ENCODE measurements around the gene BAZ2B. TPM values are rescaled to one million over a fixed set of nuclear protein-coding genes. Genes with fewer than 3 reads are reported as not detected.

Gene BAZ2B
- total RNA-seq, 1 experiment from 2014 or later, result 54.9 TPM

GRCh38 chr2:159585622-159586021 is 30.7 kb downstream of the BAZ2B start:
- no peak overlapping the region for H3K27ac Mint-ChIP-seq
- no peak overlapping the region for H4K5ac ChIP-seq (ENCODE audit: insufficient read length, low read depth, low read length)

More at GRCh38 chr2:159585622-159586021, 30.7 kb downstream of the BAZ2B start:
- H3K4ac ChIP-seq (ENCODE audit: low read depth, low read length), result no peak overlapping the region
- H2BK120ac ChIP-seq (ENCODE audit: low read depth, low read length, poor library complexity, severe bottlenecking), result no peak overlapping the region
- TF ChIP-seq CTCF (conservative IDR thresholded peaks at IDR 0.05), result no peak
- no peak overlapping the region for H3K4me3 Mint-ChIP-seq
- no peak overlapping the region for H3K9ac ChIP-seq (ENCODE audit: extremely low read depth, insufficient read length, low read length)
- H3K79me2 ChIP-seq (ENCODE audit: insufficient read depth, low read length), result peaks cover 2% of the 10 kb centered on the region; the same call in 1 of the 2 replicates
- H3K4me1 Mint-ChIP-seq, result peaks cover 0 to 5% of the 10 kb centered on the region in 2 experiments; a peak in 1 of 4 replicates
- H4K20me1 ChIP-seq (ENCODE audit: control insufficient read depth, insufficient read depth, insufficient read length), result no peaks in the 10 kb centered on the region
- H3K27me3 Mint-ChIP-seq (ENCODE audit: low read depth), result no peaks in the 10 kb centered on the region
- no peaks in the 10 kb centered on the region for H3K9me3 ChIP-seq (ENCODE audit: control insufficient read depth, low read depth, low read length)
- no peak overlapping the region for H3K27ac ChIP-seq (ENCODE audit: insufficient read length, low read depth, low read length)
- no peak overlapping the region for H2BK5ac ChIP-seq (ENCODE audit: insufficient read length, low read length)
- no peak overlapping the region for H3T11ph ChIP-seq (ENCODE audit: low read length)
- no peak overlapping the region for H2BK20ac ChIP-seq (ENCODE audit: low read depth, low read length, poor library complexity, severe bottlenecking)
- no peaks in the 10 kb centered on the region for H3K27me3 ChIP-seq (ENCODE audit: insufficient read depth, low read length)
- no peak overlapping the region for H3K4me2 ChIP-seq (ENCODE audit: insufficient read depth, insufficient read length, low read length)
- H3K36me3 Mint-ChIP-seq (ENCODE audit: insufficient read depth in 1 of 3, low read depth in 3 of 3), result peaks cover 18 to 22% (median 18%) of the 10 kb centered on the region in 3 experiments; a peak in 6 of 7 replicates
- H2AFZ ChIP-seq (ENCODE audit: low read length), result no peak overlapping the region
- no peak overlapping the region for H4K8ac ChIP-seq (replicated peaks; ENCODE audit: insufficient read length, low read depth, low read length)
- H3K56ac ChIP-seq (ENCODE audit: insufficient read length, low read depth, low read length), result no peak overlapping the region
- no peak overlapping the region for H3K18ac ChIP-seq (ENCODE audit: insufficient read length, low read depth, low read length)
- DNase-seq, result no peak
- no peak overlapping the region for H2BK15ac ChIP-seq (ENCODE audit: low read depth, low read length)
- peaks cover 5 to 10% of the 10 kb centered on the region in 2 experiments; a peak in 4 of 5 replicates for H3K9me3 Mint-ChIP-seq
- H3K23me2 ChIP-seq (ENCODE audit: insufficient read length, low read depth, low read length, poor library complexity, severe bottlenecking), result no peaks in the 10 kb centered on the region
- H3K79me1 ChIP-seq (ENCODE audit: insufficient read depth, low read depth, low read length, poor library complexity, severe bottlenecking), result no peaks in the 10 kb centered on the region
- no peak overlapping the region for H4K91ac ChIP-seq (ENCODE audit: insufficient read length, low read depth, low read length)
- no peak overlapping the region for H3K23ac ChIP-seq (ENCODE audit: insufficient read length, low read depth, low read length)
- no peaks in the 10 kb centered on the region for H3K4me1 ChIP-seq (ENCODE audit: insufficient read depth, low read length)
- no peak overlapping the region for H2BK12ac ChIP-seq (ENCODE audit: insufficient read length, low read depth, low read length)
- H3K14ac ChIP-seq (ENCODE audit: insufficient read depth, low read length), result no peak overlapping the region
- no peak overlapping the region for H2AK5ac ChIP-seq (ENCODE audit: insufficient read length, low read length)

Measured in H9 (cell line).